DND-41 (cell line): Measurements from ENCODE around the gene CMPK1.

Experiments
- EZH2 ChIP-seq: IDR thresholded peaks from 3 replicates; pipeline ENCODE4 v1.6.1; 2012; ENCODE audit warnings: borderline replicate concordance, low read depth, mild to moderate bottlenecking, moderate library complexity, low read length, inconsistent platforms; ENCODE audit not compliant: severe bottlenecking
- TF ChIP-seq, protein P1 (sequence below): IDR thresholded peaks from 2 replicates; pipeline ENCODE4 v1.5.1; 2012; ENCODE audit warnings: borderline replicate concordance, low read length, moderate library complexity, mild to moderate bottlenecking; ENCODE audit not compliant: poor library complexity, severe bottlenecking; ENCODE audit errors: extremely low read depth

DNA sequence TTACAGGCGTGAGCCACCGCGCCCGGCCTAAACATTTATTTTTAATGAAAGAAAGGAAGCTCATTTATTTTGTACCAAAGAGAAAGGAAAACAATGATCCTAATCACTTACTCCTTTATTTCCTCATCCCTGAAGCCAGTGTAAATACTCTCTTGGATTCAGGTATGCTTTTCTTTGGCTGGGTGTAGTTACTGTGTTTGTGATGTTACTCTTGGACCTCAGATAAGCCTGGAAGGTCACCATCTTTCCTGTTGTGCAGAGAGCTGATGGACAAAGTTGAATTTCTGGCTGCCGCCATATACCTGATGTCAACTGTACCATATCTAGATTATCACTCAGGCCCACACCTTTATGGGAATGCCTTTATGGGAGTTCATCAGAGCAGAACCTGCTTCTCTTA lies 47.1 kb downstream of the CMPK1 start:
- TF ChIP-seq, protein P1, sequence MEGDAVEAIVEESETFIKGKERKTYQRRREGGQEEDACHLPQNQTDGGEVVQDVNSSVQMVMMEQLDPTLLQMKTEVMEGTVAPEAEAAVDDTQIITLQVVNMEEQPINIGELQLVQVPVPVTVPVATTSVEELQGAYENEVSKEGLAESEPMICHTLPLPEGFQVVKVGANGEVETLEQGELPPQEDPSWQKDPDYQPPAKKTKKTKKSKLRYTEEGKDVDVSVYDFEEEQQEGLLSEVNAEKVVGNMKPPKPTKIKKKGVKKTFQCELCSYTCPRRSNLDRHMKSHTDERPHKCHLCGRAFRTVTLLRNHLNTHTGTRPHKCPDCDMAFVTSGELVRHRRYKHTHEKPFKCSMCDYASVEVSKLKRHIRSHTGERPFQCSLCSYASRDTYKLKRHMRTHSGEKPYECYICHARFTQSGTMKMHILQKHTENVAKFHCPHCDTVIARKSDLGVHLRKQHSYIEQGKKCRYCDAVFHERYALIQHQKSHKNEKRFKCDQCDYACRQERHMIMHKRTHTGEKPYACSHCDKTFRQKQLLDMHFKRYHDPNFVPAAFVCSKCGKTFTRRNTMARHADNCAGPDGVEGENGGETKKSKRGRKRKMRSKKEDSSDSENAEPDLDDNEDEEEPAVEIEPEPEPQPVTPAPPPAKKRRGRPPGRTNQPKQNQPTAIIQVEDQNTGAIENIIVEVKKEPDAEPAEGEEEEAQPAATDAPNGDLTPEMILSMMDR, result no peak
- TF ChIP-seq EZH2, result no peak
